ENCODE data around the gene CA6.

The CA6 gene

GRCh38 chr1:8925406-8925805 is 20.3 kb upstream of the CA6 start:
- TF ChIP-seq GATA2 (IDR thresholded peaks at IDR 0.05; ENCODE audit: low read depth, low read length) (no peak), GATA3 (IDR thresholded peaks at IDR 0.05; ENCODE audit: low read depth, low read length) (no peak)

- TF ChIP-seq GATA3 (IDR thresholded peaks at IDR 0.05; ENCODE audit: low read depth, low read length): no peak
- TF ChIP-seq GATA2 (IDR thresholded peaks at IDR 0.05; ENCODE audit: low read depth, low read length): no peak
Observed at GRCh38 chr1:8925960-8926359, 19.7 kb upstream of the CA6 start.

GRCh38 chr1:8926707-8927694 is 18.7 kb upstream of the CA6 start:
- TF ChIP-seq GATA2 (IDR thresholded peaks at IDR 0.05; ENCODE audit: low read depth, low read length): no peak
- no peak for TF ChIP-seq GATA3 (IDR thresholded peaks at IDR 0.05; ENCODE audit: low read depth, low read length)

- TF ChIP-seq GATA2 (IDR thresholded peaks at IDR 0.05; ENCODE audit: low read depth, low read length) (no peak), GATA3 (IDR thresholded peaks at IDR 0.05; ENCODE audit: low read depth, low read length) (no peak)
Observed at GRCh38 chr1:8930116-8930515, 15.6 kb upstream of the CA6 start.

GRCh38 chr1:8937701-8938100 is 8.0 kb upstream of the CA6 start:
- TF ChIP-seq GATA2 (IDR thresholded peaks at IDR 0.05; ENCODE audit: low read depth, low read length) (no peak), GATA3 (IDR thresholded peaks at IDR 0.05; ENCODE audit: low read depth, low read length) (no peak)

- TF ChIP-seq GATA3 (IDR thresholded peaks at IDR 0.05; ENCODE audit: low read depth, low read length): no peak
- no peak for TF ChIP-seq GATA2 (IDR thresholded peaks at IDR 0.05; ENCODE audit: low read depth, low read length)
Observed at GRCh38 chr1:8938232-8938999, 7.3 kb upstream of the CA6 start.

GRCh38 chr1:8939000-8939265 is 6.7 kb upstream of the CA6 start:
- no peak for TF ChIP-seq GATA2 (IDR thresholded peaks at IDR 0.05; ENCODE audit: low read depth, low read length)
- no peak for TF ChIP-seq GATA3 (IDR thresholded peaks at IDR 0.05; ENCODE audit: low read depth, low read length)

- no peak for TF ChIP-seq GATA2 (IDR thresholded peaks at IDR 0.05; ENCODE audit: low read depth, low read length)
- no peak for TF ChIP-seq GATA3 (IDR thresholded peaks at IDR 0.05; ENCODE audit: low read depth, low read length)
Observed at GRCh38 chr1:8939362-8939995, 6.2 kb upstream of the CA6 start.

- no peak for TF ChIP-seq GATA3 (IDR thresholded peaks at IDR 0.05; ENCODE audit: low read depth, low read length)
- TF ChIP-seq GATA2 (IDR thresholded peaks at IDR 0.05; ENCODE audit: low read depth, low read length): no peak
Observed at GRCh38 chr1:8941906-8942305, 3.8 kb upstream of the CA6 start.

GRCh38 chr1:8943498-8944405 is 1.9 kb upstream of the CA6 start:
- TF ChIP-seq GATA2 (IDR thresholded peaks at IDR 0.05; ENCODE audit: low read depth, low read length) (no peak), GATA3 (IDR thresholded peaks at IDR 0.05; ENCODE audit: low read depth, low read length) (no peak)

- no peak for TF ChIP-seq GATA2 (IDR thresholded peaks at IDR 0.05; ENCODE audit: low read depth, low read length)
- no peak for TF ChIP-seq GATA3 (IDR thresholded peaks at IDR 0.05; ENCODE audit: low read depth, low read length)
Observed at GRCh38 chr1:8947127-8947691, 1.5 kb downstream of the CA6 start.

- TF ChIP-seq GATA2 (IDR thresholded peaks at IDR 0.05; ENCODE audit: low read depth, low read length) (no peak), GATA3 (IDR thresholded peaks at IDR 0.05; ENCODE audit: low read depth, low read length) (no peak)
Observed at GRCh38 chr1:8950309-8950708, 4.6 kb downstream of the CA6 start.

- no peak for TF ChIP-seq GATA3 (IDR thresholded peaks at IDR 0.05; ENCODE audit: low read depth, low read length)
- no peak for TF ChIP-seq GATA2 (IDR thresholded peaks at IDR 0.05; ENCODE audit: low read depth, low read length)
Observed at GRCh38 chr1:8951231-8951630, 5.6 kb downstream of the CA6 start.

Data from SH-SY5Y (cell line).